ENCODE results near the gene KLF14.
A peak's percentile ranks its signal among the peaks of the same experiment; 100 is the strongest.
"Not testable (repeated sequence)": the region's sequence is repeated elsewhere in the genome, so short reads cannot be mapped to it uniquely, and the experiment has no call there.

The KLF14 gene

DNA sequence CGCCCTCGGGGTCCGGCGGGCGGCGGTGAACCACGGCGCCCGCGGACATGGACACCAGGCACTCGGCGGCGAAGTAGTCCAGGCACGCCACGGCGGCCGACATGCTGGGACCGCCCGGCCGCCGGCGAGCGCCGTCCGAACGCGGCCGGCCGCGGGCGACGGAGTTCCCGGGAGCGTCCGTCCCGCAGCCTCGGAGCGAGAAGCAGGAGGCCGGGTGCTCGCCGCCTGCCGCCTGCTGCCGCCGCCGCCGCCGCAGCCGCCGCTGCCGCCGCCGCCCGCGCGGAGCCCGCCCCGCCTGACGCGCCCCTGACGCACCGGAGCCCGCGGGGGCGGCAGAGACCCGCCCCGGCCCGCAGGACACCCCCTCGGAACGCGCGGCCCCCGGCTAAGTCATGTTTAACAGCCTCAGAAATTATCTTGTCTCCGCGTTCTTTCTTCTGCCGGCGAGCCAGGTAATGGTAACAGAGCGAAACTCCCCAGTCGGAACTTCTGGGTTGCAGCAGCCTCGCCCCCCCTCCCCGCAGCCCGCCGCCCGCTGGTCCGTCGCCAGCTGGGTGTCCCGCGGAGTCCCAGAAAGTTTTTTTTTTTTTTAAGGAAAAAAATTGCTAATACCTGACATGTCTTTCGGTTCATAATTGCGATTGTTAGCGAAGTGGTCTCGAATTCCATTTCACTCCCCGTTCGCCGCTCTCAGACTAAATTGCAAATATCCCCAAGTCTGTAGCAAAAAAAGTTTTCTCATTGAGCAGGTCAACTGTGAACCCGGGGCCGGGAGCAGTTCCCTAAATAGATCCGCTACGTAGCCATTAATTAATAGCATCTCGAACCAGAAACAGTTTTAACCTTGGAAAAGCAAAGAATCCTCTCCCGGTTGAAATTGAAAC lies at the start of gene KLF14:
KLF14 (minus strand) TSS at position 277 of the 884 bp plus-strand sequence; CDS start at position 103, 174 bp downstream.
- Mint-ChIP-seq H3K27ac (no peak within 1 kb of the TSS), H3K9me3 (no peaks in the 10 kb centered on the region), H3K4me1 (peaks cover 5% of the 10 kb centered on the region), H3K4me3 (peak within 1 kb of the TSS; percentile 69), H3K36me3 (no peaks in the 10 kb centered on the region)
- ATAC-seq (peak; percentile 74), DNase-seq (ENCODE audit: low spot score in 2 of 2) (peak; percentile 6 to 62)

DNA sequence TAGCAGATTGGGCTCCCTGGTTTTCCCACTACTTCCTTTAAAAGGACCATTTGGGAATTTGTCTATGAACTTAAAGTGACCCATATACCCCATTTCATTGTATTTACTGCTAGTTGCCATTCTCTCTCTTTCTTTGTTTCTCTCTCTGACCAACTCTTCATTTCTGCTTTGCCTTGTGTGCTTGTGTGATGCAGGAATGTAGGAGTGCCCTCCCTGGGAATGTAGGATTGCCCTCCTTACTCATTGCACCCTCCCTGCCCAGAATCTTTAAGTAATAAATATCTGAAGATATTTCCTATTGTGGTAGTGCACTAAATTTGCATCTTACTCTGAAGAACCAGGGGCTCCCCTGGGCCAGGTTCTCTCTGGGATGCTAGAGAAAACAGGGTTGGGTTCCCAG lies 47.3 kb upstream of the KLF14 start:
- H3K36me3 Mint-ChIP-seq: no peaks in the 10 kb centered on the region
- no peak overlapping the region for H3K27ac Mint-ChIP-seq
- ATAC-seq (no peak), DNase-seq (ENCODE audit: low spot score in 2 of 2) (no peak)
- H3K9me3 Mint-ChIP-seq: no peaks in the 10 kb centered on the region
- H3K4me1 Mint-ChIP-seq: no peaks in the 10 kb centered on the region
- no peak overlapping the region for H3K4me3 Mint-ChIP-seq

DNA sequence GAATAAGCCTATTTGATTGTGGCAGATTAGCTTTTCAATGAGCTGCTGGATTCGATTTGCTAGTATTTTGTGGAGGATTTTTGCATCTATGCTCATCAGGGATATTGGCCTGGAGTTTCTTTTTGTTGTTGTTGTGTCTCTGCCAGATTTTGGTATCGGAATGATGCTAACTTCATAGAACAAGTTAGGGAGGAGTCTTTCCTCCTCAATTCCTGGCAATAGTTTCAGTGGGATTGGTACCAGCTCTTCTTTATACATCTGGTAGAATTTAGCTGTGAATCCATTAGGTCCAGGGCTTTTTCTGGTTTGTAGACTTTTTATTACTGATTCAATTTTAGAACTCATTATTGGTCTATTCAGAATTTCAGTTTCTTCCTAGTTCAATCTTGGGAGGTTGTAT lies 43.4 kb upstream of the KLF14 start:
- Mint-ChIP-seq H3K27ac (no peak overlapping the region), H3K36me3 (no peaks in the 10 kb centered on the region), H3K4me1 (no peaks in the 10 kb centered on the region), H3K9me3 (no peaks in the 10 kb centered on the region), H3K4me3 (no peak overlapping the region)
- ATAC-seq (no peak), DNase-seq (ENCODE audit: low spot score in 2 of 2) (no peak)

DNA sequence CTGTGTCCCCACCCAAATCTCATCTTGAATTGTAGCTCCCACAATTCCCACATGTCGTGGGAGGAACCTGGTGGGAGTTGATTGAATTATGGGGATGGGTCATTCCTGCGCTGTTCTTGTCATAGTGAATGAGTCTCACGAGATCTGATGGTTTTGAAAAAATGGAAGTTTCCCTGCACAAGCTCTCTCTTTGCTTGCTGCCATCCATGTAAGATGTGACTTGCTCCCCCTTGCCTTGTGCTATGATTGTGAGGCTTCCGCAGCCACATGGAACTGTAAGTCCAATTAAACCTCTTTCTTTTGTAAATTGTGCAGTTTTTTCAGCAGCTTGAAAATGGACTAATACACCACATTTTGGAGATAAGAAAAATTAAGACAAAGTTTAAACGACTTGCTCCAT lies 38.4 kb upstream of the KLF14 start:
- H3K27ac Mint-ChIP-seq, ATAC-seq, H3K36me3 Mint-ChIP-seq: not testable (repeated sequence)

DNA sequence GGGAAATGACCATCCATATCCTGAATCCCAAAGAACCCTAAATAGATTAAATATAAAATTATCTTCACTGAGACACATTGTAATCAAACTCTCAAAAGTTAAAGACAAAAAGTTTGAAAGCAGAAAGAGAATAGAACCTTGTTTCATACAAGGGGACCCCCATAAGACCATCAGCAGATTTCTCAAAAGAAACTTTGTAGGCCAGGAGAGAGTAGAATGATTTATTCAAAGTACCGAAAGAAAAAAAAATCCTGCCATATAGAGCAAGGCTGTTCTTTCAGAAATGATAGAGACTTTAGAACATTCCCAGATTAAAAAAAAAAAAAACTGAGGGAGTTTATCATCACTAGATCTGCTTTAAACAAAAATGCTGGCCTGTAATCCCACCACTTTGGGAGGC lies 34.8 kb upstream of the KLF14 start:
- Mint-ChIP-seq H3K4me3 (no peak overlapping the region), H3K27ac (no peak overlapping the region), H3K36me3 (no peaks in the 10 kb centered on the region), H3K9me3 (peaks cover 20% of the 10 kb centered on the region), H3K4me1 (no peaks in the 10 kb centered on the region)
- DNase-seq (ENCODE audit: low spot score in 2 of 2) (no peak), ATAC-seq (no peak)

More for the DNA sequence above, 38.4 kb upstream of the KLF14 start:
- not testable (repeated sequence) for H3K4me3 Mint-ChIP-seq; DNase-seq (ENCODE audit: low spot score in 2 of 2); H3K4me1 Mint-ChIP-seq
- H3K9me3 Mint-ChIP-seq: peaks cover 20% of the 10 kb centered on the region

DNA sequence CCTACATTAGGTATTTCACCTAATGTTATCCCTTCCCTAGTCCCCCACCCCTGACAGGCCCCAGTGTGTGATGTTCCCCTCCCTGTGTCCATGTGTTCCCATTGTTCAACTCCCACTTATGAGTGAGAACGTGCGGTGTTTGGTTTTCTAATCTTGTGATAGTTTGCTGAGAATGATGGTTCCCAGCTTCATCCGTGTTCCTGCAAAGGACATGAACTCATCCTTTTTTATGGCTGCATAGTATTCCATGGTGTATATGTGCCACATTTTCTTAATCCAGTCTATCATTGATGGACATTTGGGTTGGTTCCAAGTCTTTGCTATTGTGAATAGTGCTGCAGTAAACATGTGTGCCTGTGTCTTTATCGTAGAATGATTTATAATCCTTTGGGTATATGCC lies 30.6 kb upstream of the KLF14 start:
- not testable (repeated sequence) for H3K27ac Mint-ChIP-seq; DNase-seq (ENCODE audit: low spot score in 2 of 2); H3K36me3 Mint-ChIP-seq; H3K4me3 Mint-ChIP-seq; ATAC-seq; H3K4me1 Mint-ChIP-seq
- H3K9me3 Mint-ChIP-seq: peaks cover 12% of the 10 kb centered on the region

DNA sequence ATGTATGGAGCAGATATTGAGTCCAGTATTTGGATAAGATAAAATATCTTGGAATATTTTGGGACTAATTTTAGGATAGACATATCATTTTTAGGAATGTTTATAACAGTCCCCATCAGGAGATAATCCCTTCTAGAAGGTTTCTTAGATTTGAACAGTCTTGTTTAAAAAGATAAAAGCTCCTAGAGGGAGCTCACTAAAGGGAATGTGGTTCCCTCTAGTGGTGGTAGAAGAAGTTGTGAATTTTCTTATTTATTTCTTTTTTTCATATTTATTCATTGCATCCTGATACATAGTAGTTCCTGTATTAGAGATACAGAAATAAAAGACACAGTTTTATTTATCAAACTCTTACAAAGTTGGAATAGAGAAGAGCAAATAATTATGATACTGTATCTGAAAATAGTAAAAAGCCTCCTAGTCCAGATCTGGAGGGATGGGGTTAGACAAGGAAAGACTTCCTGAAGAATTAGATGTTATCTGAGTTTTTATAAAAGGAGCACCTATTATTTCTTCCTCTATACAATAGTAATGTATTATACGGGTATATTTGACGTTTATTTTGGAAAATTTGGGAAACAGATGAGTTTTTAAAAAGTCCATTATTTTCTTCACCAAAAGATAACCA lies 24.5 kb upstream of the KLF14 start:
- Mint-ChIP-seq H3K4me3 (no peak overlapping the region), H3K4me1 (no peaks in the 10 kb centered on the region), H3K36me3 (no peaks in the 10 kb centered on the region), H3K9me3 (no peaks in the 10 kb centered on the region), H3K27ac (no peak overlapping the region)
- DNase-seq (ENCODE audit: low spot score in 2 of 2) (no peak), ATAC-seq (peak; percentile 16)

DNA sequence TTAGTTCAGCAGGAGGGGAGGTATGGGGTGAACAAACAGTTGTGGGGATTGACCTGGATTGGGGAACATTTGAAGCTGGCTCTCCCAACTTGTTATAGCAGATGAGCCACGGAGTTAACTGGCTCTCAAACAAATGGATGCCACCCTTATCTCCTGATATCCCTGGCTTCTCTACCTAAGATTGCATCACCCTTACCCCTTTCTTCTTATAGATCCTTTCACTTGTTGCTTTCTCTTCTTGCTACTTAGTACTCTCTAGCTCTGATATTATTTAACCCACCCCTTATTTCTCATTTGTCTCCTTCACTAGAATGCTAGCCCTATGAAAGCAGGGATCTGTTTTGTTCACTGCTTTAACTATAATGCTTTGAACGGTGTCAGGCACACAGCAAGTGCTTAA lies 22.3 kb upstream of the KLF14 start:
- ATAC-seq (no peak), DNase-seq (ENCODE audit: low spot score in 2 of 2) (no peak)
- Mint-ChIP-seq H3K4me1 (no peaks in the 10 kb centered on the region), H3K27ac (no peak overlapping the region), H3K36me3 (no peaks in the 10 kb centered on the region), H3K9me3 (no peaks in the 10 kb centered on the region), H3K4me3 (no peak overlapping the region)

DNA sequence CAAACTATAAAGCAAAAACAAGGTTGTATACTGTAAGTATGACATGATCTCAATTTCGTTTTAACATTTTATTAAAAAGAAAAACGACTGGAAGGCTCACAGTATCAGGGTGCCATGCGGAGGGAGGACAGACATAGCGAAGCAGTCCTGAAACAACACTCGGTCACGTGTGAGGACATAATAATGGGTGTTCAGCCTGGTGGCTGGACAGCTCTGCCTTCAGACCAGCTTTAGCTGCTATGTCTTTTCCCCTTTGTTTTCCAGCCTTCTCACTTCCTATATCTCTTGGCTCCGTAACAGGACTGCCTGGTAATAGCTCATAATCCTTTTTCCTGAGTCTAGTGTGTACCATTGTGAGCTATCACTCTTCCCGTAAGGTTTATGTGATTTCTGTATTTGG lies 18.4 kb upstream of the KLF14 start:
- no peak for DNase-seq (ENCODE audit: low spot score in 2 of 2)
- Mint-ChIP-seq H3K9me3 (no peaks in the 10 kb centered on the region), H3K4me1 (no peaks in the 10 kb centered on the region), H3K36me3 (no peaks in the 10 kb centered on the region), H3K4me3 (no peak overlapping the region), H3K27ac (no peak overlapping the region)
- ATAC-seq: no peak

DNA sequence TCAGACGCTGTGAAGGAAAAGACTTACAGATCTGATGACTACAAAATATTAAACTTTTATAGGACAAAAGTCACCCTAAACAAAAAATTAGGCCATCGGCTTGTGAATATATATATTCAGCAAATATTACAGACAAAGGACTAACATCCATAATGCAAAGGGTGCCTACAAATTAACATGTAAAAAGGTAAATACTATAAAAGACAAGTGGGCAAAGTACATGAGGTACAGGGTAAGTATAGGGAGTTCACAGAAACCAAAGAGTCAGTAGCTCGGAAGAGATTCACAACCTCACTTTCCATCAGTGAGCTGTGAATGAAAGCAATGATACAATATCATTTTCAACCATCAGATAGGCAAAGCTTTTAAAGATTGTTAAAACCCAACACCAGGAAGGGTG lies 16.7 kb upstream of the KLF14 start:
- DNase-seq (ENCODE audit: low spot score in 2 of 2) (no peak), ATAC-seq (no peak)
- no peak overlapping the region for H3K4me3 Mint-ChIP-seq
- no peaks in the 10 kb centered on the region for H3K9me3 Mint-ChIP-seq
- H3K27ac Mint-ChIP-seq: no peak overlapping the region
- no peaks in the 10 kb centered on the region for H3K4me1 Mint-ChIP-seq
- no peaks in the 10 kb centered on the region for H3K36me3 Mint-ChIP-seq

DNA sequence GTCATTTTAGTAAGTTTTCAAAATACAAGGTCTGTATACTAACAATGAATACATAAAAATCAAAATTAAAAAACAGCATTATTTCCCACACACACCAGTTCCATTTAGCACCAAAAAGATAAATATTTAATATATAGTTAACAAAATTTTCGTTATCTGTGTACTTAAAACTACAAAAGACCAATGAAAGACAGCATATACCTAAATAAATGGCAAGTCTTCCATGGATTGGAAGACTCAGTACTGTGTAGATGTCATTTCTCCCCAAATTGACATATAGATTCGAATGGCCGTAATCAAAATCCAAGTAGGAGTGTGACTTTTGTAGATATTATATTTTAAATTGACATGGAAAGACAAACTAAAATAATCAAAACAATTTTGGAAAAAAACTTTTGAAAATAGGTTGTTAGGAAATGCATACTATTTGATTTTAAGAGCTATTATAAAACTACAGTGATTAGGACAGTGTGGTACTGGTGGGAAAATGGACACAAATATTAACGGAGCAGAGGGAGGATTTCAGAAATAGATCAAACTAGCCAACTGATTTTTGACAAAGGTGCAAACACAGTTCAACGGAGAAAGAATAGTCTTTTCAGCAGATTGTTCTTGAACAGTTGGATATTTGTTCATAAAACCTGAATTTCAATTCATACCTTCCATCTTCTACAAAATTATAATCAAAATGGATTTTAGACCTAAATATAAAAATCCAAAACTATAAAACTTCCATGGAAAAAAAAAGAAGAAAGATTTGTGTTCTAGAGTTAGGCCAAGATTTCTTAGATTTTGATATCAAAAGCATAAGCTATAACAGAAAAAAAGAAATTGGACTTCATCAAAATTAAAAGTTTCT lies 14.8 kb upstream of the KLF14 start:
- Mint-ChIP-seq H3K27ac (no peak overlapping the region), H3K4me1 (no peaks in the 10 kb centered on the region), H3K36me3 (no peaks in the 10 kb centered on the region), H3K9me3 (no peaks in the 10 kb centered on the region), H3K4me3 (no peak overlapping the region)
- ATAC-seq (no peak), DNase-seq (ENCODE audit: low spot score in 2 of 2) (no peak)

DNA sequence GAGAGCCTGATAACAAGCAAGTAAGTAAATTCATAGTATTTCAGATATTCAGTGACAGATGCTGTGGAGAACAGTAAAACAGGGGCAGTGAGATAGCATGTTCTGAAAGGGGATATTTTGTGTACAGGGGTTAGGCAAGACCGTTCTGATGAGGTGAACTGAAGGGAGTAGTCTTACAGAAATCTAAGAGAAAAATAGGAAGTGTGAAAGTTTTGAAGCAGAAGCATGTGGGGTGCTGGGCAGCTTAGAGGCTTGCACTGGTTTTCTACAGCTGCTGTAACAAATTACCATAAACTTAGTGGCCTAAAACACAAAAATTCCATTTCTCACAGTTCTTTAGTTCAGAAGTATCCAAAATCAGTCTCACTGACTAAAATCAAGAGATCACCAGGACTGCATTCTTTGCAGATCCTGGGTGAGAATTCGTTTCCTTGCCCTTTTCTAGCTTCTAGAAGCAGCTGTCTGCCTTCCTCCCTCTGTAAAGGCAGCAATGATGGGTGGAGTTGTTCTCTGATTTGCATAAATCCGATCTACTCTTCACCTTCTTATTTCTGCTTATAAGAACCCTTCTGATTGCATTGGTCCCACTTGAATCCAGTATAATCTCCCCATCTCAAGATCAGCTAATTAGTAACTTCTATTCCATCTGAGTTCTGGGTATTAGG lies 7.5 kb upstream of the KLF14 start:
- DNase-seq (ENCODE audit: low spot score in 2 of 2): no peak
- Mint-ChIP-seq H3K27ac (no peak overlapping the region), H3K36me3 (no peaks in the 10 kb centered on the region), H3K9me3 (no peaks in the 10 kb centered on the region), H3K4me1 (no peaks in the 10 kb centered on the region), H3K4me3 (no peak overlapping the region)
- no peak for ATAC-seq

DNA sequence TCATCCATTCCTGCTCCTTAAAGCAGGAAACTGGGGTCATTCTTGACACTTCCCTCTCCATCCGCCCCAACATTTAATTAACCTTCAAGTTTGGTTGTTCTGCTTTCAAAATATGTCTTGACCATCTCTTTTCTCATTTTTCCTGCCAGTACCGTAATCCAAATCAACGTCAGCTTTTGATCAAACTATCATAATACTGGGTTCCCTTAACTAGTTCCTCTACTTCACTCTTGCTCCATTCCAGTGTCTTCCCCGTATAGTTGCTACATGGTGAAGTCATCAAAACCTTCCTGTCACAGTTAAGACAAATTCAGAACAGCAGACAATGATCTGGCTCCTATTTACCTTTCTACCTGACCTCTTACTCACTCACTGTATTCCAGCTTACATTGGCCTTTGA lies 6.6 kb upstream of the KLF14 start:
- DNase-seq (ENCODE audit: low spot score in 2 of 2) (no peak), ATAC-seq (no peak)
- Mint-ChIP-seq H3K36me3 (no peaks in the 10 kb centered on the region), H3K9me3 (no peaks in the 10 kb centered on the region), H3K4me3 (no peak overlapping the region), H3K27ac (no peak overlapping the region), H3K4me1 (no peaks in the 10 kb centered on the region)

DNA sequence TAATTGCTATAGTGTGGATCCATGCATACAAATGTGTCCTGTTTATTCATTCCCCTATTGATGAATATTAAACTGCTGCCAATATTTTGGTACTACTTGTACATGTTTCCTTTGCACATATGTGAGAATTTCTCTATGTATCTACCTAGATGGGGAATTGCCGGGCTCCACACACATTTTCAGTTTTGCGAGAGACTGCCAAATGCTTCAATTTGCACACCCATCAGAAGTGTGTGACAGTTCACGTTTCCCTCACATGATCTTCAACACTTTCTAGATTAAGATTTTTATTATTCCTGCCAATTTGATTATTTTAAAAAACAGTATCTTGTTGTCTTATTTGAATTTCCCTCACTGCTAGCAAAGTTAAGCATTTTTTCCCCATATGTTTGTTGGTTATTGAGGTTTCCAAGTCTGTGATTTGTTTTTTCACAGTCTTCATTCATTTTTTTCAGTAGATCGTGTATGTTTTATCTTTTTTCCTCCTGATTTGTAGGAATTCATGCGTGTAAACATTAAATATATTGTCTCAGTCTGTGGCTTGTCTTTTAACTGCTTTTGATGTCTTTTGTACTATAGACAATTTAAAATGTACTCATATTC lies 2.4 kb upstream of the KLF14 start:
- Mint-ChIP-seq H3K4me3 (no peak overlapping the region), H3K36me3 (no peaks in the 10 kb centered on the region), H3K4me1 (peaks cover 5% of the 10 kb centered on the region), H3K9me3 (no peaks in the 10 kb centered on the region), H3K27ac (no peak overlapping the region)
- no peak for ATAC-seq
- DNase-seq (ENCODE audit: low spot score in 2 of 2): no peak

Data from stimulated activated effector memory CD8-positive, alpha-beta T cell treated with anti-CD3 and anti-CD28 coated beads, Interleukin-12 subunit alpha, Interleukin-12 subunit beta, amount 100 ng/mL, for 72 hours (primary cell).